IPS-20b (cell line): ENCODE data around the gene LRGUK.

ENCODE experiments used
- H3K27ac ChIP-seq: one replicate; pipeline ENCODE4 v1.5.1; 2013; ENCODE audit warnings: low read length
- H3K27me3 ChIP-seq: 2 replicates; pipeline ENCODE4 v1.6.1; 2013; ENCODE audit warnings: mild to moderate bottlenecking, low read length, inconsistent platforms; ENCODE audit not compliant: insufficient read depth
- H3K36me3 ChIP-seq: 2 replicates; pipeline ENCODE4 v1.6.1; 2013; ENCODE audit warnings: low read depth, mild to moderate bottlenecking, inconsistent platforms, low read length, moderate library complexity; ENCODE audit not compliant: insufficient read depth
- H3K4me1 ChIP-seq: 2 replicates; pipeline ENCODE4 v1.6.1; 2013; ENCODE audit warnings: mild to moderate bottlenecking, control low read depth, inconsistent platforms, low read length, moderate library complexity; ENCODE audit not compliant: insufficient read depth
- H3K4me3 ChIP-seq: 2 replicates; pipeline ENCODE4 v1.5.1; 2013; ENCODE audit warnings: mild to moderate bottlenecking, low read length, inconsistent platforms
- H3K9ac ChIP-seq: 2 replicates; pipeline ENCODE4 v1.6.1; 2013; ENCODE audit warnings: low read depth, mild to moderate bottlenecking, inconsistent platforms, low read length, moderate library complexity
- H3K9me3 ChIP-seq: 2 replicates; pipeline ENCODE4 v1.6.1; 2013; ENCODE audit warnings: mild to moderate bottlenecking, low read depth, low read length, inconsistent platforms; ENCODE audit not compliant: insufficient read depth

The LRGUK gene

DNA sequence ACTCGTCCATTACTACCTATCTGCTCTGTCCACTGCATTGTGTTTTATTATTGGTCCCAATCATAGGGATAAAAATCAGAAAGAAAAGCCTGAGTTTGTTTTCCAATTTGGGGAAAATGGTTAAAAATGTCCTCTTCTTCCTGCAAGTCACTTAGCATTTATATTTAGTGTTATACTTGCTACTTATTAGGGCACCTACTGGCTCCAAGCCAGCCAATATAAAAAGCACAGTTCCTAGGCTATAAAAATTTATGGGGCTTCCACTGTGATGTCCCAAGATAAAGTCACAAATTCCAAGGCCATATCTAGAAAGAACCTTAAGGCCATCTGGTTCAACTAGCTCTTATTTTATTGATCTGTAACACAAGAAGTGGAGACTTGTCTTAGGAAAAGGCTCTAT lies 186.4 kb downstream of the LRGUK start:
- no peaks in the 10 kb centered on the region for H3K27me3 ChIP-seq
- no peaks in the 10 kb centered on the region for H3K9me3 ChIP-seq
- H3K4me3 ChIP-seq = no peak overlapping the region
- 0 out of 2 replicates have a peak, but pooled peaks cover 9% of the 10 kb centered on the region for H3K36me3 ChIP-seq
- no peak overlapping the region for H3K27ac ChIP-seq
- peaks cover 5% of the 10 kb centered on the region; the same call in 1 of the 2 replicates for H3K4me1 ChIP-seq
- no peak overlapping the region for H3K9ac ChIP-seq
